AG09309 (cell line): ENCODE results near the gene KLHL10.
"Not testable (repeated sequence)": the region's sequence is repeated elsewhere in the genome, so short reads cannot be mapped to it uniquely, and the experiment has no call there.

Experiments used
- DNase-seq: peaks from one replicate; pipeline ENCODE4 v3.0.0-alpha.2; 2010; ENCODE audit warnings: low read depth
- H3K4me3 ChIP-seq: 2 replicates; pipeline ENCODE4 v1.5.1; 2011; ENCODE audit warnings: mild to moderate bottlenecking, low read depth, low read length, moderate library complexity; ENCODE audit not compliant: control insufficient read depth
- CTCF ChIP-seq: IDR thresholded peaks from 2 replicates; pipeline ENCODE4 v1.5.1; 2011; ENCODE audit warnings: mild to moderate bottlenecking, low read depth, low read length, inconsistent platforms; ENCODE audit not compliant: insufficient read depth, control insufficient read depth; ENCODE audit errors: missing control alignments

The KLHL10 gene

GRCh38 chr17:41824086-41824485 is 13.5 kb upstream of the KLHL10 start:
- no peak overlapping the region for H3K4me3 ChIP-seq
- TF ChIP-seq CTCF: no peak
- no peak for DNase-seq

GRCh38 chr17:41825175-41825845 is 12.3 kb upstream of the KLHL10 start:
- no peak overlapping the region for H3K4me3 ChIP-seq
- TF ChIP-seq CTCF: no peak
- no peak for DNase-seq

GRCh38 chr17:41829961-41830360 is 7.7 kb upstream of the KLHL10 start:
- not testable (repeated sequence) for DNase-seq

GRCh38 chr17:41835214-41835799 is 2.3 kb upstream of the KLHL10 start:
- H3K4me3 ChIP-seq: peak overlapping the region; percentile 69
- no peak for DNase-seq
- TF ChIP-seq CTCF: no peak

More at GRCh38 chr17:41829961-41830360, 7.7 kb upstream of the KLHL10 start:
- H3K4me3 ChIP-seq: not testable (repeated sequence)

GRCh38 chr17:41835800-41836549 is 1.6 kb upstream of the KLHL10 start, which contains the start of gene NT5C3B:
TSS of gene NT5C3B (minus strand) at chr17:41836232. CDS start at chr17:41836193, 39 bp downstream.
- TF ChIP-seq CTCF: no peak
- no peak for DNase-seq

GRCh38 chr17:41836550-41837196 is 952 bp upstream of the KLHL10 start:
- H3K4me3 ChIP-seq: peak overlapping the region; percentile 69
- no peak for DNase-seq

More at GRCh38 chr17:41835800-41836549, 1.6 kb upstream of the KLHL10 start, which contains the start of gene NT5C3B:
- peak within 1 kb of the TSS; percentile 69 for H3K4me3 ChIP-seq

GRCh38 chr17:41839448-41839847 is 1.8 kb downstream of the KLHL10 start:
- not testable (repeated sequence) for H3K4me3 ChIP-seq, DNase-seq

More at GRCh38 chr17:41836550-41837196, 952 bp upstream of the KLHL10 start:
- TF ChIP-seq CTCF: no peak

- not testable (repeated sequence) for H3K4me3 ChIP-seq, DNase-seq
Measured at GRCh38 chr17:41840781-41841180, 3.2 kb downstream of the KLHL10 start.
